Liver (tissue), 9 donors: ENCODE data around the gene GSKIP. TPM values are rescaled to one million over a fixed set of nuclear protein-coding genes. Genes with fewer than 3 reads are reported as not detected.

Source experiments
- DNase-seq: peaks from one replicate; pipeline ENCODE4 v3.0.0-alpha.2; 2017; ENCODE audit warnings: low spot score
- H3K27ac ChIP-seq, 2 donors: one replicate each; pipeline ENCODE4 v1.7.0; 2013; ENCODE audit warnings: inconsistent platforms in 2 of 2, low read length in 2 of 2, control low read depth in 1 of 2, low read depth in 1 of 2, mild to moderate bottlenecking in 1 of 2
- H3K27me3 ChIP-seq, 4 donors: one replicate each; pipeline versions ENCODE4 v1.6.1 to v1.7.0; 2013; ENCODE audit warnings: low read length in 3 of 4, inconsistent platforms in 1 of 4, mild to moderate bottlenecking in 1 of 4, moderate library complexity in 1 of 4; ENCODE audit not compliant: control insufficient read depth in 4 of 4, insufficient read depth in 4 of 4
- H3K36me3 ChIP-seq, 4 donors: one replicate each; pipeline versions ENCODE4 v1.6.1 to v1.7.0; 2013; ENCODE audit warnings: low read length in 3 of 4, mild to moderate bottlenecking in 3 of 4, low read depth in 1 of 4, moderate library complexity in 1 of 4; ENCODE audit not compliant: control insufficient read depth in 4 of 4, insufficient read depth in 3 of 4
- H3K4me1 ChIP-seq, 4 donors: one replicate each; pipeline versions ENCODE4 v1.6.1 to v1.7.0; 2013; ENCODE audit warnings: low read length in 3 of 4, mild to moderate bottlenecking in 3 of 4, moderate library complexity in 1 of 4; ENCODE audit not compliant: control insufficient read depth in 4 of 4, insufficient read depth in 4 of 4
- H3K4me3 ChIP-seq, 3 donors: one replicate each; pipeline versions ENCODE4 v1.6.1 to v1.7.0; 2013; ENCODE audit warnings: low read length in 3 of 3, control low read depth in 1 of 3, low read depth in 1 of 3, mild to moderate bottlenecking in 1 of 3
- H3K9ac ChIP-seq, 2 donors: one replicate each; pipeline ENCODE4 v1.7.0; 2013; ENCODE audit warnings: low read length in 2 of 2, mild to moderate bottlenecking in 2 of 2, moderate library complexity in 2 of 2, control low read depth in 1 of 2, low read depth in 1 of 2
- H3K9me3 ChIP-seq, 4 donors: one replicate each; pipeline versions ENCODE4 v1.6.1 to v1.7.0; 2013; ENCODE audit warnings: low read length in 3 of 4; ENCODE audit not compliant: control insufficient read depth in 4 of 4
- EGR1 ChIP-seq, 2 donors: IDR thresholded peaks; 2 replicates each; pipeline ENCODE4 v1.6.1; 2016 to 2018; ENCODE audit warnings: antibody characterized with exemption in 2 of 2, low read depth in 2 of 2
- FOXA1 ChIP-seq: IDR thresholded peaks from 2 replicates; pipeline ENCODE4 v1.6.1; 2016; ENCODE audit warnings: antibody characterized with exemption
- FOXA2 ChIP-seq: IDR thresholded peaks from 2 replicates; pipeline ENCODE4 v1.6.1; 2016; ENCODE audit warnings: antibody characterized with exemption
- GABPA ChIP-seq, 2 donors: IDR thresholded peaks in 1 of 2; conservative IDR thresholded peaks in 1 of 2; 2 replicates each; pipeline ENCODE4 v1.6.1; 2016; ENCODE audit warnings: antibody characterized with exemption in 2 of 2, mild to moderate bottlenecking in 1 of 2, moderate library complexity in 1 of 2
- HNF4A ChIP-seq, 2 donors: conservative IDR thresholded peaks; 2 replicates each; pipeline ENCODE4 v1.6.1; 2016; ENCODE audit warnings: antibody characterized with exemption in 2 of 2, mild to moderate bottlenecking in 2 of 2
- HNF4G ChIP-seq: IDR thresholded peaks from 2 replicates; pipeline ENCODE4 v1.6.1; 2016; ENCODE audit warnings: antibody characterized with exemption
- JUND ChIP-seq, 2 donors: IDR thresholded peaks; 2 replicates each; pipeline ENCODE4 v1.6.1; 2016; ENCODE audit warnings: antibody characterized with exemption in 2 of 2
- NR2F2 ChIP-seq: IDR thresholded peaks from 2 replicates; pipeline ENCODE4 v1.6.1; 2016; ENCODE audit warnings: antibody characterized with exemption
- RAD21 ChIP-seq, 2 donors: IDR thresholded peaks; 2 replicates each; pipeline ENCODE4 v1.6.1; 2016; ENCODE audit warnings: antibody characterized with exemption in 2 of 2, mild to moderate bottlenecking in 2 of 2
- RXRA ChIP-seq, 2 donors: IDR thresholded peaks; 2 replicates each; pipeline ENCODE4 v1.6.1; 2017 to 2018; ENCODE audit warnings: antibody characterized with exemption in 2 of 2, mild to moderate bottlenecking in 1 of 2
- TAF1 ChIP-seq: conservative IDR thresholded peaks from 2 replicates; pipeline ENCODE4 v1.6.1; 2016; ENCODE audit warnings: antibody characterized with exemption, mild to moderate bottlenecking
- whole genome bisulfite sequencing: extraction: QIAGEN DNeasy Blood & Tissue Kit; methylation state at CpG from one replicate; pipeline ENCODE4 v1.1.7; 2013; 5-methylcytosine and 5-hydroxymethylcytosine counted together
- polyA plus RNA-seq, 2 donors: library from polyadenylated mRNA; stranded (reverse) in 1 of 2; unstranded in 1 of 2; fragments of 200-250 nt in 1 of 2; fragments of >200 nt in 1 of 2; fragmentation: Nextera tagmentation in 1 of 2; extraction: Ambion mirVana in 1 of 2; gene quantifications; one replicate each; pipeline versions ENCODE4 v1.2.1 to v1.2.3, GENCODE V29; 2013 to 2015
- total RNA-seq, 2 donors: library from RNA; depleted of rRNA; stranded (reverse); fragments of >200 nt; gene quantifications; one replicate each; pipeline ENCODE4 v1.2.3, GENCODE V29; 2014
- TF ChIP-seq, protein P1 (sequence below): IDR thresholded peaks from 2 replicates; pipeline ENCODE4 v1.6.1; 2016; ENCODE audit warnings: antibody characterized with exemption
- TF ChIP-seq, protein P2 (sequence below): fragments of 150-350 bp; IDR thresholded peaks from 2 replicates; pipeline ENCODE4 v1.5.1; 2017; ENCODE audit warnings: improper control_type of control experiment, low read depth, low read length; ENCODE audit not compliant: missing input control
- TF ChIP-seq, protein P3 (sequence below): IDR thresholded peaks from 2 replicates; pipeline ENCODE4 v1.6.1; 2016; ENCODE audit warnings: antibody characterized with exemption
- TF ChIP-seq, protein P4 (sequence below): IDR thresholded peaks from 2 replicates; pipeline ENCODE4 v1.6.1; 2016; ENCODE audit warnings: antibody characterized with exemption, mild to moderate bottlenecking
- TF ChIP-seq, protein P5 (sequence below): IDR thresholded peaks from 2 replicates; pipeline ENCODE4 v1.6.1; 2016; ENCODE audit warnings: antibody characterized with exemption
- donor health status: healthy.
- donor health status: healthy.
- donor health status: healthy.
- donor health status: healthy.
- donor health status: healthy.

The GSKIP gene
- total and polyA plus RNA-seq, 4 donors = 10.9 to 23.7 (median 14.4) TPM

DNA sequence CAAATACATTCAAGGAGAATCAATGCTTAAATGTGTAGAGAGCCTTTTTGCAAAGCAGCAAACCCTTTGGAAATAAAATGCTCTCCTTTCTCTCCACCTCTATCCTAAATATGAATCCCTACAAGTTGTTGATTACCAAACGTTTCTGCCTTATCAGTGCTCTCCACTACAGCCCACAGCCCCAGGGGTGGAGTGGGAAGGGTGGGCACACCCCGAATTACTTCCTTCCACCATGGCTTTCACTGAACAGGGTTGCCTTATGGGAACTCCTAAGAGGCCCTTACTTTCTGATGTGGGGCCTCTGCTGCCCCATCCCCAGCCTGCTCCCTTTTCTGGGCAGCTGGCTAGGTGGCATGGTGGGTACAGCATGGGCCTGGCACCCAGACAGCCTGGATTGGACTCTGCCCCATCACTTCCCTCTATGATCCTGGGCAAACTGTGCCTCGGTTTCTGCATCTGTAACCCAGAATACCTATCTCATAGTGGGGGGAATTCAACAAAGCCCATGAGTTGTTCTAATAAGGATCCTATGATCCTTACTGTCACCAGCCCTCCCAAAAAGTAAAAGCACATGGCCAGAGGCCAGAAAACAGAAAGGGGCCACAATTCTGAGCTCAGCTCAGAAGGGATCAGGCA lies 44.7 kb downstream of the GSKIP start:
- Histone ChIP-seq H3K4me1 (no peaks in the 10 kb centered on the region), H3K27ac (no peak overlapping the region), H3K9ac (no peak overlapping the region), H3K36me3 (no peaks in the 10 kb centered on the region), H3K4me3 (no peak overlapping the region), H3K27me3 (no peaks in the 10 kb centered on the region), H3K9me3 (no peaks in the 10 kb centered on the region)
- TF ChIP-seq HNF4G = no peak
- no peak for TF ChIP-seq RAD21 (IDR thresholded peaks at IDR 0.05)
- no peak for TF ChIP-seq FOXA2
- no peak for TF ChIP-seq EGR1 (IDR thresholded peaks at IDR 0.05; ENCODE audit: low read depth in 2 of 2)
- no peak for DNase-seq
- WGBS = 66% methylated on average over 3 of the region's 3 CpGs

DNA sequence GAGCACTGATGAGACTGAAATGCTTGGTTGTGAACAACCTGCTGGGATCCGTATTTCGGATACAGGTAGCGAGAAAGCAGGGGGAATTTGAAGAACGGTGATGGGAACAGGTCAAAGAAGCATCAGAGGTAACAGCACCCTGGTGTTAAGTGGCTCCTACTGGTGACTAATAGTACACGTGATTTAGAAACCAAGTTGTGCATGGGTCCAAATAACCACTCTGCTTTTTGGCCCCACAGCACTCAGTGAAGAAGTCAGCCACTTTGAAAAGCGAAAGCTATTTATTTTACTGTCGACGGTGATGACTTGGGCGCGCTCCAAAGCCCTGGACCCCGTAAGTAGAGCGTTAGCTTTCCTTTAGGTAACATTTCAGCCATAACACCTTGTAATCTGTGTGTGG lies 45.3 kb downstream of the GSKIP start:
- no peak for DNase-seq
- WGBS = 91% methylated on average over 12 of the region's 12 CpGs
- H3K4me1 ChIP-seq = no peaks in the 10 kb centered on the region

More for the DNA sequence above, 45.3 kb downstream of the GSKIP start:
- Histone ChIP-seq H3K27me3 (no peaks in the 10 kb centered on the region), H3K9me3 (no peaks in the 10 kb centered on the region), H3K9ac (no peak overlapping the region), H3K27ac (no peak overlapping the region), H3K4me3 (no peak overlapping the region), H3K36me3 (no peaks in the 10 kb centered on the region)
- TF ChIP-seq FOXA2 (no peak), NR2F2 (no peak), RXRA (IDR thresholded peaks at IDR 0.05) (no peak), JUND (IDR thresholded peaks at IDR 0.05) (no peak), HNF4G (no peak), FOXA1 (no peak), GABPA (IDR thresholded peaks at IDR 0.05 in 1 of 2, conservative IDR thresholded peaks at IDR 0.05 in 1 of 2) (no peak), EGR1 (IDR thresholded peaks at IDR 0.05; ENCODE audit: low read depth in 2 of 2) (no peak), TAF1 (no peak), RAD21 (IDR thresholded peaks at IDR 0.05) (no peak), HNF4A (conservative IDR thresholded peaks at IDR 0.05) (no peak)
- TF ChIP-seq, protein P1, sequence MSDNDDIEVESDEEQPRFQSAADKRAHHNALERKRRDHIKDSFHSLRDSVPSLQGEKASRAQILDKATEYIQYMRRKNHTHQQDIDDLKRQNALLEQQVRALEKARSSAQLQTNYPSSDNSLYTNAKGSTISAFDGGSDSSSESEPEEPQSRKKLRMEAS = no peak
- TF ChIP-seq, protein P2, sequence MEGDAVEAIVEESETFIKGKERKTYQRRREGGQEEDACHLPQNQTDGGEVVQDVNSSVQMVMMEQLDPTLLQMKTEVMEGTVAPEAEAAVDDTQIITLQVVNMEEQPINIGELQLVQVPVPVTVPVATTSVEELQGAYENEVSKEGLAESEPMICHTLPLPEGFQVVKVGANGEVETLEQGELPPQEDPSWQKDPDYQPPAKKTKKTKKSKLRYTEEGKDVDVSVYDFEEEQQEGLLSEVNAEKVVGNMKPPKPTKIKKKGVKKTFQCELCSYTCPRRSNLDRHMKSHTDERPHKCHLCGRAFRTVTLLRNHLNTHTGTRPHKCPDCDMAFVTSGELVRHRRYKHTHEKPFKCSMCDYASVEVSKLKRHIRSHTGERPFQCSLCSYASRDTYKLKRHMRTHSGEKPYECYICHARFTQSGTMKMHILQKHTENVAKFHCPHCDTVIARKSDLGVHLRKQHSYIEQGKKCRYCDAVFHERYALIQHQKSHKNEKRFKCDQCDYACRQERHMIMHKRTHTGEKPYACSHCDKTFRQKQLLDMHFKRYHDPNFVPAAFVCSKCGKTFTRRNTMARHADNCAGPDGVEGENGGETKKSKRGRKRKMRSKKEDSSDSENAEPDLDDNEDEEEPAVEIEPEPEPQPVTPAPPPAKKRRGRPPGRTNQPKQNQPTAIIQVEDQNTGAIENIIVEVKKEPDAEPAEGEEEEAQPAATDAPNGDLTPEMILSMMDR = no peak
- TF ChIP-seq, protein P3, sequence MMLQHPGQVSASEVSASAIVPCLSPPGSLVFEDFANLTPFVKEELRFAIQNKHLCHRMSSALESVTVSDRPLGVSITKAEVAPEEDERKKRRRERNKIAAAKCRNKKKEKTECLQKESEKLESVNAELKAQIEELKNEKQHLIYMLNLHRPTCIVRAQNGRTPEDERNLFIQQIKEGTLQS = no peak
- TF ChIP-seq, protein P4, sequence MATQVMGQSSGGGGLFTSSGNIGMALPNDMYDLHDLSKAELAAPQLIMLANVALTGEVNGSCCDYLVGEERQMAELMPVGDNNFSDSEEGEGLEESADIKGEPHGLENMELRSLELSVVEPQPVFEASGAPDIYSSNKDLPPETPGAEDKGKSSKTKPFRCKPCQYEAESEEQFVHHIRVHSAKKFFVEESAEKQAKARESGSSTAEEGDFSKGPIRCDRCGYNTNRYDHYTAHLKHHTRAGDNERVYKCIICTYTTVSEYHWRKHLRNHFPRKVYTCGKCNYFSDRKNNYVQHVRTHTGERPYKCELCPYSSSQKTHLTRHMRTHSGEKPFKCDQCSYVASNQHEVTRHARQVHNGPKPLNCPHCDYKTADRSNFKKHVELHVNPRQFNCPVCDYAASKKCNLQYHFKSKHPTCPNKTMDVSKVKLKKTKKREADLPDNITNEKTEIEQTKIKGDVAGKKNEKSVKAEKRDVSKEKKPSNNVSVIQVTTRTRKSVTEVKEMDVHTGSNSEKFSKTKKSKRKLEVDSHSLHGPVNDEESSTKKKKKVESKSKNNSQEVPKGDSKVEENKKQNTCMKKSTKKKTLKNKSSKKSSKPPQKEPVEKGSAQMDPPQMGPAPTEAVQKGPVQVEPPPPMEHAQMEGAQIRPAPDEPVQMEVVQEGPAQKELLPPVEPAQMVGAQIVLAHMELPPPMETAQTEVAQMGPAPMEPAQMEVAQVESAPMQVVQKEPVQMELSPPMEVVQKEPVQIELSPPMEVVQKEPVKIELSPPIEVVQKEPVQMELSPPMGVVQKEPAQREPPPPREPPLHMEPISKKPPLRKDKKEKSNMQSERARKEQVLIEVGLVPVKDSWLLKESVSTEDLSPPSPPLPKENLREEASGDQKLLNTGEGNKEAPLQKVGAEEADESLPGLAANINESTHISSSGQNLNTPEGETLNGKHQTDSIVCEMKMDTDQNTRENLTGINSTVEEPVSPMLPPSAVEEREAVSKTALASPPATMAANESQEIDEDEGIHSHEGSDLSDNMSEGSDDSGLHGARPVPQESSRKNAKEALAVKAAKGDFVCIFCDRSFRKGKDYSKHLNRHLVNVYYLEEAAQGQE = no peak
- TF ChIP-seq, protein P5, sequence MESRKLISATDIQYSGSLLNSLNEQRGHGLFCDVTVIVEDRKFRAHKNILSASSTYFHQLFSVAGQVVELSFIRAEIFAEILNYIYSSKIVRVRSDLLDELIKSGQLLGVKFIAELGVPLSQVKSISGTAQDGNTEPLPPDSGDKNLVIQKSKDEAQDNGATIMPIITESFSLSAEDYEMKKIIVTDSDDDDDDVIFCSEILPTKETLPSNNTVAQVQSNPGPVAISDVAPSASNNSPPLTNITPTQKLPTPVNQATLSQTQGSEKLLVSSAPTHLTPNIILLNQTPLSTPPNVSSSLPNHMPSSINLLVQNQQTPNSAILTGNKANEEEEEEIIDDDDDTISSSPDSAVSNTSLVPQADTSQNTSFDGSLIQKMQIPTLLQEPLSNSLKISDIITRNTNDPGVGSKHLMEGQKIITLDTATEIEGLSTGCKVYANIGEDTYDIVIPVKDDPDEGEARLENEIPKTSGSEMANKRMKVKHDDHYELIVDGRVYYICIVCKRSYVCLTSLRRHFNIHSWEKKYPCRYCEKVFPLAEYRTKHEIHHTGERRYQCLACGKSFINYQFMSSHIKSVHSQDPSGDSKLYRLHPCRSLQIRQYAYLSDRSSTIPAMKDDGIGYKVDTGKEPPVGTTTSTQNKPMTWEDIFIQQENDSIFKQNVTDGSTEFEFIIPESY = no peak
